ENCODE results near the gene RPTOR.
A peak's percentile ranks its signal among the peaks of the same experiment; 100 is the strongest.
"Not testable (repeated sequence)": the region's sequence is repeated elsewhere in the genome, so short reads cannot be mapped to it uniquely, and the experiment has no call there.

The RPTOR gene

DNA sequence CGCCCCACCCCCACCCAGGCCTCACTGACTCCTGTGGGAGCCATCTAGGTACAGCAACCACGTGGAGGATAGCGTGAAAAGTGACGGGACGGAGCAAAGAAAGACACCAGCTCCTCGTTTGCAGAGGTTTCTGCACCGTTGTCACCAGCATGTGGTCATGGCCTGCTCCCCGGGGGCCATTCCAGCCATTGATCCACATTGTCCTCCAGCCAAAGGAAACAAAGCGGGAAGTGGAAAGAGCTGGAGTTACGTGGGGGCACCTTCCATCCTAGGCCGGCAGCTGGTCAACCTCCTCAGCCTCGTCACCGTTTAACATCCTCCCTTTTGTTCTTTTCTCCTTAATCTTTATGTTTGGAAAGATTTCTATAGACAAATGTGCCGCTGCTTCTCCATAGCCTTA, 153.7 kb downstream of the RPTOR start:
- DNase-seq = no peak

DNA sequence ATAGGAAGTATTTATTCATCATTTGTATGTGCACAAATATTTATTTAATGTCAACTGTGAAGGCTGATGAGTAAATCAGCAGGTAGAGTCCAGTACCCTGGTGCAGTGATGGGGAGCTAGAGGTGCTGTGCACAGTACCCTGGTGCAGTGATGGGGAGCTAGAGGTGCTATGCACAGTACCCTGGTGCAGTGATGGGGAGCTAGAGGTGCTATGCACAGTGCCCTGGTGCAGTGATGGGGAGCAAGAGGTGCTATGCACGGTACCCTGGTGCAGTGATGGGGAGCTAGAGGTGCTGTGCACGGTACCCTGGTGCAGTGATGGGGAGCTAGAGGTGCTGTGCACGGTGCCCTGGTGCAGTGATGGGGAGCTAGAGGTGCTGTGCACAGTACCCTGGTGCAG, 154.6 kb downstream of the RPTOR start:
- not testable (repeated sequence) for DNase-seq

DNA sequence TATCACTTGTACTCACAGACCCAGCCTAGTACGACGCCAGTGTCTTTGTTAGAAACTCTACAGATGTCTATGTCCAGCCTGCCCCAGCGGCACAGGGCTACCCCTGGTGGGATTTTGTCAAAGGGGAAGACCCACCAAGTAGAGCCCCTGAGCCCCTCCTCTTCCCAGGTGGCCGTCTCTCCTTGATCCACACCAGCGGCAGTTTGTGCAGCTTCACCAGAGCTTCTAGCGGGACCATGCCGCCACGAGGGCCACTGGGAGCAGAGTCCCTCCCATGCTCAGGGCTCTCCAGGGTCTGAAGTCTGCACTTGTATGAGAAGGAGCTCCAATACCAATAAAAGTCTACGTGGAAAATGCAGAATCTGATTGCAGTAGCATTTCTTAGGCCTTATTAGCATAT, 157.1 kb downstream of the RPTOR start:
- no peak for DNase-seq

DNA sequence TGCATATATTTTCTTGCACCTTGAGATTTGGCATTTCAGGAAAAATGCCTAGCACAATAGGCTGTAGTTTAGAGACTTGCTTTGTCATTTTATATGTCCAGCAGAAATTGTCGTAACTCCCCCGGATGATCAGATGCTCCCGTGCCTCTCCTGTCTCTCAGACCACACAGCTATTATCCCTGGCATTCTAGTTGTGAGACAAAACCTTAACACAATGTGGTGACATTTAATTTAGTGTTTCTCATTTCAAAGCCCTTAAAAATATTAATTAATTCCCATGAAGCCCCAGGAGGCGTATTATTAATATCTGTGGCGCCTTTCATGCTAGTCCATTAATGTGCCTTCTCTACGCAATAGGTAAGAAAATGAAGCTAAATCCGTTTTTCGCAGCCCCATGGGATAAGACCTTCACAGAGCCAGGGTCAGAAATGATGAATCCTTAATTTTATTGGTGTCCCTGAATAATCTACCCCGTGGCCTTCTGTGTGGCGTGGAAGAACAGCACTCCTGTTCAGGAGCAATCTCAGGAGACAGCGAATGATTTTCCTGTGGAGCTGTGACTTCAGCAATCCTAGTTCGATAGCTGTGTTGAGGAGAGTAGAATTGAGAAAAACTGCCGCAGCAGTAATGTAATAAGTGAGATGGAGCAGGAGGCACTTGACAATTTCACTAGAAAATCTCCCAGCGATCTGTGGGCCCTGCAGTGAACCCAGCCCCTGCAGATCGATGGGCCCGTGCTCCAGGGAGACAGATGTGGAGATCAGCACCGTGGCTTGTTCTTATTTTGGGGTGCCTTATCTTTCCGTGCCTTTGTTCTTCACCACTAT, 157.9 kb downstream of the RPTOR start:
- DNase-seq = no peak

DNA sequence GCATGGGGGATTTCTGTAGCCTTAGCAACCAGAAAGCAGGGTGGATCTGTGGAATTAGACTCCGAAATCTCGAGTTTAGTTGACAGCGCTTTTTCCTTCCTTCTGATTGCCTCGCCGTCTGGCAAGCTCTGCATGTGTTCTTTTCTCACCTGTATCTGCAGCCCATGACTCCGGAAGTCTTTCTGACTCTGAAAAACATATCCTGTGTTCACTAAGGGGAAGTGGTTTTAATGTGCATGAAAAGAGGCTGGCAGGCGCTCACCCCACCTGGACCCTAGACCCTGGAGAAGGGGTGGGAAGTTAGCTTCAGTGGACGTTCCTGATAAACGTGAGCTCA, 158.5 kb downstream of the RPTOR start:
- no peak for DNase-seq

DNA sequence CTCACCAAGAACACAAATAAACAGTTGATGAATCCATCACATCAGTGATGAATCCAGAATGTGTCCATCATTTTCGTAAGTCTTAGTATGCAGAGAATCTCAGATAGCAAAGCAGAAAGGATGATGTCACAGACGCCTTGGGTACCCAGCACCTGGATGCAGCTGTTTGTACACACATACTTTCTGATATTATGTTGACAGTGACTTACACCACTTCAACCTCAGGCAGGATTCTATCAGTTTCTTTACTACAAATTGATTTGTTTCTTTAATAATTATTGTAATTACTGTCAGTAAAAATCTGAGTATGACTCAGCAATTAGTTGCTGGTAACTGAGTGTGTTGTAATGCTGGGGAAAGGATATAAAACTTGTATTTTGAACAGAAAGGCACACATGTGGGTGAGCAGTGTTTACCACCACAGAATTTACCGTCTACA, 159.8 kb downstream of the RPTOR start:
- DNase-seq = no peak

DNA sequence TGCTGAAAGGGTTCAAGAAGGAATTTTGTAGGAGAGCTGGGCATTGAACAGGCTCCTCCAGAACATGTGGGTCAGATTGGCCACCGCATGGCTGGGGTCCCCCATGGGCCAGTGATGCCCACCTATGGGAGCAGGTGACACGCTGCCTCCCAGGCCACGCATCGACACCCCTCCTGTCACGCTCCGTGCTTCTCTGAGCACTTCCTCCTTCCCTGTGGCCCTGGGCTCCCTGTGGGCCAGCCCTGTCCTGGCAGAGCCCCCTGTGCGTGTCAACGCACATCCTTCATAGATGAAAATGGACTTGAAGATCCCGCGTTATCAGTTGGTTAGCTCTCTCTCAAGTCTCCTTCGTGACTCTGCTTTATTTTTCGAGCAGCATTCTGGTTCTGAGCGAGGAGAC, 160.3 kb downstream of the RPTOR start:
- DNase-seq = no peak

DNA sequence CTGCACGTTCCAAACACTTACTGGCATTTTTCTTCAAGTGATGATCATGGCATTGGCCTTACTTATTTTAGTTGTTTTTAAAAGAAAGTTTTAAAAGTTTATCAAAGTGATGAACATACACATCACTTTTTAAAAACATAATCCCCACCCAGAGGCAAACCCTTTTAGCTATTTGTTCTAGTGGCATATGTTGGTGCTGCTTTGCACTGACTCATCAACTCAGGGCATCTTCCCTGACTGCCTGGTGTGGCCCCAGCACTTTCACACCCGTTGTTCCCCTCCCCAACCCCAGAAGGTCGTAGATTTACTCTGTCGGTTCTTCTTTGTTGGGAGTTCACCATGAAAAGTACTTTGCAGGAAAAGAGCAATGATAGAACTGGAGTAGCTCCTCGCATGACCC, 161.3 kb downstream of the RPTOR start:
- no peak for DNase-seq

DNA sequence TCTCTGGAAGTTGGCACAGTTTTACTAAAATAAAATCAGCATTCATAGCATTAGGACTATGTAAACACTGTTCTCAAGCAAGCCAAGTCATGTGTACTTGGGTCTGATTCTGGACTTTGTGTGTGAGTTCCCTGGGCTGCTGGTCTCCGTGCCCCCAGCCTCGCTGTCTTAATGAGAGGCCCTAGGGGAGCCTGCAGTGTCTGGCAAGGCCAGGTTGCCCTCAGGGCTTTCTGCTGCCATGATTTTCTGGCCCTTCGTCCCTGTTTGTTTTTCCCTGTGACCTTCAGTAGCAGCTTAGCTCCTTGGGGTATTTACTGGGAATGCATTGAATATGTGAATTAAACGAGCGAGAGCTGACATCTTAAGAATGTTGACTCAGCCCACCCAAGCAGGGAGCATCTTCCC, 161.8 kb downstream of the RPTOR start:
- no peak for DNase-seq

DNA sequence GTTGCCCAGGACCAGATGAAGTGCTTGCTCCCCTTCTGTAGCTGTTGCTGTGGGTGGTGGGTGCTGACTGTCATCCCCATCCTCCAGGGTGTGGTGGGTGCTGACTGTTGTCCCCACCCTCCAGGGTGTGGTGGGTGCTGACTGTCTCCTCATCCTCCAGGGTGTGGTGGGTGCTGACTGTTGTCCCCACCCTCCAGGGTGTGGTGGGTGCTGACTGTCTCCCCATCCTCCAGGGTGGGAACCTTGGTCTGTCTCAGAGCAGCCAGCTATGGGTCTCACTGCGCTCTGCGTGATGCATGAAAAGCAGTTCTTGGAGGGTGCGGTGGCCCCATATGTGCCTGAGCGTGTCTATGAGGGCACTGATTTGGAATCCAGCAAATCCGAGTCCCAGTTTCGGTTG, 163.8 kb downstream of the RPTOR start:
- DNase-seq = no peak

DNA sequence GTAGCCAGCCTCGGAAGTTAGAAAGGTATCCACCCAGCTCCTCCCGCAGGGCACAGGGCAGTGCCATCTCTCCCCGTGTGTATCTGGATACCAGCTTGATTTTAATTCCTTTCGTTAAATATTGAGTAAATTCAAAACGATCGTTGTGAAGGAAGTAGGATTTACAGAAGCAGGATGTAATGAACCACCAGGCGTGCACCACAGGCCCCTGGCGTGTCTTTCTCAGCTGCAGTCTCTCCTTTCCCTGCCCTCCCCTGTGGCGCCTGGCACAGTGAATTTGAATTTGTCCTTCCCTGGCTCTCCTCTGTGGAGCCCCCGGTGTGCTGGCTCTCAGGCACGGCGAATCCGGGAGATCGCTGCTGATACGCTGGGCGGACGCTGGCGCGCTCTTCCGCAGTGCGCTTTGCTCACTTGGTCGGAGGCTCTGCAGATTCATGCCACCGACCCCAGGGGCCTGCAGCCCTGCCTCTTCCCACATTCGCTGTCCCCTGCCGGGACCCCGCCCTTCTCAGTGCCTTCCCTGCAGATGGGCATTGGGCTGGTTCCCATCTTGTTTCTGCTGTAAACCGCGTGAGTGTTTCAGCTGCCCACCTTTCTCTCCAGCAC, 164.6 kb downstream of the RPTOR start:
- DNase-seq = no peak

DNA sequence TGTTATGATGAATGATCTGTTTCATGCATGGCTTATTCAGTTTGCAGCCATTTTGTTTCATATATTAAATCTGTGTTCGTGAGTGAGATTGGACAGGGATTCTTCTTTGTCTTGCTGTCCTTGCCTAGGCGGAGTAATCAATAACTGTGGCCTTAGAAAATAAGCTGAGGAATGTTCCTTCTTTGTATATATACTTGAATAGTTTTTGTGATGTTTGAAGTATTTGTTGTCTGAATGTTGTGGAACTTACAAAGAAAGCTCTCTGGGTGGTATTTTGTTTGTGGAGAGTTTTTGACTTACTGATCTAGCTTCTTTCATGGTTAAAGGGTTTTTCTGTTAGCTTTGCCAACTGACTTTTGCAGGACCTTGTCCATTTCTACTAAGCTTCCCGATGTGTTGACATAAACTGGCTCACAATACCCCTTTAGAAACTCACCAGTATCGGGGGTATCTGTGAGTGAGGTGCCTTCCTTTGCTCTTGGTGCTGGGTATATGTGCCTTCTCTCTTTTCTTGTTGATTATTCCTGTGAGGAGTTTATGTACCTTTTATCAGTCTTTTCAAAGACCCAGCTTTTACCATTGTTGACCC, 166.2 kb downstream of the RPTOR start:
- DNase-seq = no peak

DNA sequence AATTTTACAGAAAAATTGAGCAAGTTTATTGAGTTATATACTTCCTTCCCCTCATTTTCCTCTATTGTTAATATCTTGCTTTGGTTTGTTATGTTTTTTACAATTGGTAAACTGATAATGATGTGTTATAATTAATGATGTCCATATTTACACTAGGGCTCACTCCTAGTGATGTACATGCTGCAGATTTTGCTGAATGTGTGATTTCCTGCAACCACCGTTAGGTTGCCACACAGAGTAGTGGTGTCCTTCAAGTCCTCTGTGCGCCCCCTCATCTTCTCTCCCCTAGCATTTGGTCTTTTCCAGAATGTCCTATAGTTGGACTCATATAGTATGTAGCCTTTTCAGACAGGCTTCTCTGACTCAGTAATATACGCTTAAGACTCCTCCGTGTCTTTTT, 167.5 kb downstream of the RPTOR start:
- no peak for DNase-seq

DNA sequence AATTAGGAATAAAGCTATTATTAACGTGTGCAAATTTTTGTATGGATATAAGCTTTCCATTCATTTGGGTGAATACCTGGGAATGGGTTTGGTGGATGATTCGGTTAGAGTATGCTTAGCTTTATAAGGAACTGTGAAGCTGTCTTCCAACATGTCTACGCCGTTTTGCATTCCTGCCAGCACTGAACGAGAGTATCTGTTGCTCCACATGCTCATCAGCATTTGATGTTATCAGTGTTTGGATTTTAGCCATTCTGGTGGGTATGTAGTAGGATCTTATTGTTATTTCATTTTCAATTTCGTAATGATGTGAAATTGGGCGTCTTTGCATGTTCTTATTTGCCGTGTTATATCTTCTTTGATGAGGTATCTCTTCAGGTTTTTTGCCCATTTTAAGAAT, 168.0 kb downstream of the RPTOR start:
- DNase-seq = no peak

DNA sequence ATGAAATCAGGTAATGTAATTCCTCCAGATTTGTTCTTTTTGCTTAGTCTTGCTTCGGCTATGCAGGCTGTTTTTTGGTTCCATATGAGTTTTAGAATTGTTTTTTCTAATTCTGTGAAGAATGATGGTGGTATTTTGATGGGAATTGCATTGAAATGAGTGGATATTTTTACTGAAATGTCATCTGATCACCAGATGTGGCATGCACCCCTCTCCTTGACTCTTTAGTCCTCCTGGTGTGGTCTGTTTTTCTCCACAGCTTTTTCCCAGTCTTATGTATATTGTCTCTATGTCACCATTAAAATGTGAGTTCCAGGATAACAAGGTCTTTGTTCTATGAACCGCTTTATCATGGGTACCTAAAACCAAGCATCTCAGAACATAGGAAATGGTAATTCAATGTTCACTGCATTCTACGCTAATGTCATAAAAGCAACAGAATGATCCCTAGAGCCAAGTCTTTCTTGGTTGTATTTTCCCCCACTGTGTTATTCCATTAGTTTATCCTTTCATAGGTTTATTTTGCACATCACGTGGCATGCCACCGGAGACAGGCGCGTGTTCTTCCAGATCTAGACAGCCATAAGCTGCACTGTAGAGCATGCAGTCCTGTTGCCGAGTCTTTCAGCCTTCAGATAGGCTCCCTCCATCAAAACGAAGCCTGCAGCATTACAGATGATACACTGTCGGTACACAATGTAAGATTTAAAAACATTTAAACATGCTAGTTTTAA, 172.5 kb downstream of the RPTOR start:
- DNase-seq = no peak

DNA sequence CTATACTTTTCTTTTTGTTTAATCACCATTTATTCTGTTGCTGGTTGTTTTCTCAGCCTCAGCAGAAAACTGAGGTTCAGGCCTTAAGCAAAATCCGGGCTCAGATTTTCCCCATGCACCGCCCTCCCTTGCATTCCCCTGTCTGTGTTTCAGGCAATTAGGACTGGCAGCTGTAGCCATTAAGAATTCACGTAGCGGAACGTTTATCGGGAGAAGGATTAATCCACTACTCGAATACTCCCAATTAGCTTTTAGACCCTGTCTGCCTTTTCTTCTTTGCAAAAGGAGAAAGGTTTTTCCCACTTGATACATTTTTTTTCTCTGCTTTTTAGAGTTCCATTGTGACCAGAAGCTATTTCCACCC, 173.1 kb downstream of the RPTOR start:
- no peak for DNase-seq

DNA sequence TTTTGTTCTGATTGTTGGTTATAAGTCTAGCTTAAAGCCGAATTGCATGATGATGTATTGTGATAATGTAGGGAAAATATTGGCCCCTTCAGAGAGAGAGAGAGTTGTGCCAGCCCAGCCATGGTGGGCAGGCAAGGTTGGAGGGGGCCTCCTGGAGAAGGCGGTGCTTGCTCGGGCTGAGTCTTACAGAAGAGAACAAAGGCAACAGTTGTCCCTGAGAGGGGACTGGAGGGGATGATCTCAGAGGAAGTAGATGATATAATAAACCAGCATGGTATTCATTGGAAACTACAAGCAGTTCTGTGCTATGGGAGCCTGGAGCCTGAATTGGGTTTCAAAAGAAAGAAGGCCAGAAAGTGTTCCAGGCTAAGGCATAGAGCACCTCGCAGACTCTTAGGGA, 173.8 kb downstream of the RPTOR start:
- no peak for DNase-seq

DNA sequence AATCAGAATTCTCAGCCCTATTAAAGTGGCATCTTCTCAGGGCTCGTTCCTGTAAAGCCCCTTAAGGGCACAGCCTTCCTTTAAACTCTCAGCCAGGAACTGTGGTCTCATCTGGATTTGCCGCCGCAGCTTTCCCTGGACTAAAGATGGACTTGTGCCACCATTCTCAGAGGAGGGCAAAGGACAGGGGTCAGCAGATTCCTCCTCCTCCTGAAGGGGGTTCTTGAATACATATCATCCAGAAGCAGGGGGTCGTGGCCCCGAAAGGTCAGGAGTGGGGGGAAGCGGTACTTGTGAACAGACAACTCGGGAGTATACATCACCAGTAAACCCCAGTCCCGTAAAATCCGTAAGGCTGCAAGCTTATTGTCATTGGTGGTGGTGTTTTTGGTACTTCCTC, 174.8 kb downstream of the RPTOR start:
- no peak for DNase-seq

DNA sequence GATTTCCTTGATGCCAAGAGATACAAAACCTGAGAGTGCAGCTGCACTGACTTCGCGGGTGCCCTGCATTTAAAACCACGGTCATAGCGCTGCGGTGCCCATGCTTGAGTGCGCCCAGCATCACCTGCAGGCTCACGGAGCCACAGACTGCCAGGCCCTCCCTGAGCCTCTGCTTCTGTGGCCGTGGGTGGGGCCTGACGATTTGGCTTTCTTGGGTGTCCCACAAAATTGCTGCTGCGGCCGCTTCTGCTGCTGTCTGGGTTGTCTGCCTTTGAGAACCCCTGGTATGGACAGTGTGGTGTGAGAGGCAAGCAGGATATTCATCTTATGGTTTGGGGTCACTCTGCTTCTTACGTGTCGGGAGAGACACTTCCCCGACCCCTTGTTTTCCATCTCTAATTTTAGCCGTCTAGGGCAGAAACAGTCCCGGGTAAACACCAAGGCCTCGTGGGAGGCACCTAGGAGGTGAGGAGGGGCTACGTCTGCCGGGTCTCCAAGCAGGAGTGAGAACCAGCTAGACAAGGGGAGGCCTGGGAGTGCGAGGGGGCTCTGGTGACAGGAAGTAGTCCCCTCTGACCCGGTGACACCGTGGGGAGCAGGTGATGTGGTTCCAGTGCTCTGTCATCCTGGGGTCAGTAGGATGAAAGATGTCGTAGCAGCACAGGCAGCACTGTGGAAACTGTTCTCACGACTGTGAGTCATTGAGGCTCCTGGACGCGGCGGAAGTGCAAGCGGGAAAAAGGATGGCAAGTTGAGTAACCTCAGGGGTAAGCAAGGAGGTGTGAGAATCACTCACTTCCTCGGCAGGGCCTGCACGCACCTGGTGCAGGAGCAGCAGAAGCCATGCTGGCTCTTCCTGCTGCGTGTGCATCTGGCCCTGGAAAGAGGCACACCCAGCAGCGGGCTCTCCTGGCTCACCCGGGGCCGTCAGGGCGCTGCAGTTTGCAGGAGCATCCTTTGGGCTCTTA, 176.3 kb downstream of the RPTOR start:
- peak; percentile 79 for DNase-seq

DNA sequence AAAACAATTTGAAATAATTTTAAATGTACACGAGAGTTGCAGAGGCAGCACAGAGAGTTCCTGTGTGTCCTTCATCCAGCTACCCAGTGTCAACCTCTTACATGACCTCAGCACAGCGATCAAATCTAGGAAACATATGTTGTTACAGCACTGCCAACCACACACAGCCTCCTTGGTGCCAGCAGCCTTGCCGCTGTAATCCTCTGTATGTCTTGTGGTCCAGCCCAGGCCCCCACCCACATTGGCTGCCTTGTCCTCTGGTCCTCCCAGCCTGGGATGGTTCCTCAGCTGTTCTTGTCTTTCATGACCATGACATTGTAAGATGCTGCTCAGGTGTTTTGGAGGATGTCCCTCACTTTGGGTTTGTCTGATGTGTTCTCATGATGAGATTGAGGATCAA, 178.0 kb downstream of the RPTOR start:
- DNase-seq = no peak

DNA sequence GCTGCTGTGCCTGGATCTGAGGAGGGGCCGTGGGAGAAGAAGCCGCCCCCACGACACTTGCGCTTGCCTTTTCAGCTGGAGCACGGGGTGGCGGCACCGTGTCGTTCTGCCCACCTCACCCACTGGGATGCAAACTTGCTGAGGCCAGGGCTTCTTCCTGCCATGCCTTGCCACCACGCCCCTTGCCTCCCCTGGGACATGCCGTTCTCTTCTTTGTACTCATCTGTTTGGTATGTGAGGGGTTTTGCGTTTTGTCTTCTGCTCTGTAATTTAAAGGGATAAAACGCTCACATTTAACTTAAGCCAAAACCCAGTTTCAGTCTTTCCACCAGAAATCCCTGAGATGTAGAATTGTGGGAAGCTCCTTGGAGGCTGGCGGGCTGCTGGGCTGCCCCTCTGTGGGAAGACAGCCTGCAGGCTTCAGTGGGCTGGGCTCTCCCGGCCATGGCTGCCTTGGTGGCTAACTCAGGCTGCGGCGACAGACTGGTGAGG, 180.2 kb downstream of the RPTOR start:
- DNase-seq = no peak

DNA sequence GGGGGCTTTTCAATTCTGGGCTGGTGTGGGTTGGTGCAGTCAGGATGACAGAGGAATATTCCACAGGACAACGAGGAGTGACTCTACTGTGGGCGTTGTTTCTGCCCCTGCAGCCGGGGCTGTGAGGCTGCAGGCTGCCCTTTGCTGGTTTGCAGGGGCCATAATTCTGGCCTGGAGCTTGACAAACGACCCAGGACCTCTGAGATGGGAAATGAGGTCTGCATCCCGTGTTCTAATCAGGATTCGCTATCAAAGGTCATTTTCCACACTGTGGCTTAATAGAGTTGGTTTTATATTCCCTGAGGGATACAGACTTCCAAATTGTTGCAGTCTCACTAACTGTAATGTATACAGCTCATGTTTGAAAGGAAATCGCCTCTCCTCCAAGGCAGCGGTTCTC, 180.9 kb downstream of the RPTOR start:
- DNase-seq = no peak
